ENCODE results near the gene CUX1.

DNA sequence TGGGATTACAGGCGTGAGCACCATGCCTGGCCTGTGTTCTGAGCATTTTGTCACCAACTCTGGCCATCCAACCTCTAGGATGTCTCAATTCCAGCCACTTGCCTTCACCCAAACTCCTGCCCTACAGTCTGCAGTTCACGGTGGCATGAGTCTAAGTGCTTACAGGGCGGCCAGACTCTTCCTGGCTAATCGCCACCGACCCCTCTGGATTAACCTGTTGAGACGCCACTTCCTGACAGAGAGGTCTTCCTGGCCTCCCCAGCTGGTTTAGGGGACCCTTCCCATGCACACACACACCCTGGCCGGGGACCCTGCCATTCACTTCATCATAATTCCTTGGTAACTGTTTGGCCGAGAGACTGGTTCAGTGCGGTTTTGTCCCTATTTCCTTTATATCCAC, 257.7 kb downstream of the CUX1 start:
- TF ChIP-seq POLR2A (IDR thresholded peaks at IDR 0.05; ENCODE audit: low read depth, low read length) (no peak), POLR2AphosphoS5 (IDR thresholded peaks at IDR 0.05; ENCODE audit: low read depth, low read length) (no peak), POU2F2 (IDR thresholded peaks at IDR 0.05; ENCODE audit: low read depth, low read length) (no peak), TAF1 (IDR thresholded peaks at IDR 0.05; ENCODE audit: low read depth, low read length) (no peak), SPI1 (IDR thresholded peaks at IDR 0.05; ENCODE audit: low read depth, low read length) (no peak), PAX5 (IDR thresholded peaks at IDR 0.05; ENCODE audit: insufficient read depth, low read length, severe bottlenecking) (no peak)

Measured in GM12891 (cell line).